ENCODE measurements around the gene TBKBP1. TPM values are rescaled to one million over a fixed set of nuclear protein-coding genes. Genes with fewer than 3 reads are reported as not detected.

TBKBP1 gene
- total and polyA plus RNA-seq, 4 experiments from 2014 or later: 0.49 to 7.4 (median 3.7) TPM

DNA sequence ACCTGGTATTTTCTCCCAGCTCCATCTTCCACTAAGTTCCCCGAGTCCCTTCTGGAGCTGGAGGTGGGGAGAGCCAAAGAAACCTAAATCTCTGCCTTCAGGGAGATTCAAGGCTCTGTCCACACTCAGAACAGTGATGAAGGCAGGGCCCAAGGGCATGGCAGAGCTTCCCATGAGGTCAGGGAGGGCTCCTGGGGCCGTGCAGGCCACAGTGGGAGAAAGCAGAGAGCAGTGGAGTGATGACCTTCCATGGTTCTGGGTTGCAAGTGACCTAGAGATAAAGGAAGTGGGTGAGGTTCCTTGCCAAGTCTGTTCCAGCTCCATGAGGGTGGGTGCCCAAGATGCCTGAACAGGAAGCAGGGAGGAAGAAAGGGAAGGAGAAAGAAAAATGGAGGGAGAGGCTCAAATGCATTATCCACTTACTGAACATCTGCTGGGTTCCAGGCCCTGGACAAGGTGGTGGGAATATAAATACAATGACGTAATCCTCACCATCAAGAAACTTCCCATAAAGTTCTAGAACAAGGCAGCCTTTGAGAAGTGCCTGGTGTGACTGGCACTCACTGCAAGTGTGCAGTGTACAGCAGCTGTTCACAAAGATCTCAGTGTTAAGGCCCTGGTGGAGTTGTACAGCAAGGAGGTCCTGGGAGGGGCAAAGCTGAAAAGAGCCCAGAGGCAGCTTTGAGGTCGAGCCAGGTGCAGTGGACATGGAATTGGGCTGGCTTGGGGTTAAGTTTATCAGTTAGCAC, 13.3 kb downstream of the TBKBP1 start:
- Mint-ChIP-seq H3K36me3 (peaks cover 1 to 5% of the 10 kb centered on the region in 2 donors), H3K27ac (peak overlapping the region in 5 of 7 donors; percentile 47 to 96 (median 92)), H3K4me1 (peaks cover 49 to 69% (median 59%) of the 10 kb centered on the region in 4 donors), H3K27me3 (no peaks in the 10 kb centered on the region), H3K4me3 (peak overlapping the region in 7 of 8 donors; percentile 0 to 90 (median 71)), H3K9me3 (no peaks in the 10 kb centered on the region)
- Histone ChIP-seq H3K27ac (ENCODE audit: low read depth, low read length) (no peak overlapping the region), H3K4me3 (ENCODE audit: low read length in 2 of 2) (no peak overlapping the region), H3K9me3 (ENCODE audit: control insufficient read depth in 1 of 2, low read length in 2 of 2) (no peaks in the 10 kb centered on the region), H3K36me3 (ENCODE audit: insufficient read depth, low read length) (no peaks in the 10 kb centered on the region), H3K4me1 (ENCODE audit: insufficient read depth, low read length) (peaks cover 58% of the 10 kb centered on the region), H3K27me3 (ENCODE audit: insufficient read depth, low read length) (no peaks in the 10 kb centered on the region)
- intact Hi-C loops (cut with micrococcal nuclease): no loop called here
- peak in 1 of 5 donors; percentile 30 for DNase-seq
- POLR2A ChIA-PET (ENCODE audit: partially characterized antibody): interaction anchor here (1.0 to 8.7 kb wide), 9 partner anchors 9 to 188 kb away, joined by 3 to 145 read pairs (median 5); partner anchors contain the start of genes KPNB1, SP2, TBKBP1 and TBX21
- CTCF ChIA-PET (ENCODE audit: partially characterized antibody): interaction anchor here (0.8 to 5.3 kb wide), 10 partner anchors 8 to 95 kb away, joined by 3 to 26 read pairs (median 6); partner anchors contain the start of gene TBX21

DNA sequence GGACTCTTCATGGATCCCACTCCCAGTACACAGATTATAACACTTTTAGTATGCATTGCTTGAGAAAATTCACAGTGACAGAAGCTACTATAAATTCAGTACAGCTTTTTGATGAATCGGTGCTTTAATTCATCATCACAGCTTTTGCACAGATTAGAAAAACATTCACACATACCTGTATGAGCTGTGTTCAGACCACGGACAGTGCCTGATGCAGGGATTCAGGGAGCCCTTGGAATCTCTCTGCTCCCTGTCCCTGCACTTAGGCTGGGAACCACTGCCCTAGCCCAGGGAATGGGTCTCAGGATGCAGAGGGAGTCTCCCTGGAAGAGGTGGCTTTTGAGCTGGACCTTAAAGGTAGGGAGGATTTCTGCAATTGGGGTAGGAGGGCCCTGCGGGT, 13.9 kb downstream of the TBKBP1 start:
- Mint-ChIP-seq H3K36me3 (peaks cover 1 to 5% of the 10 kb centered on the region in 2 donors), H3K4me3 (peak overlapping the region in 1 of 8 donors; percentile 0), H3K9me3 (no peaks in the 10 kb centered on the region), H3K27ac (peak overlapping the region in 1 of 7 donors; percentile 96), H3K27me3 (no peaks in the 10 kb centered on the region), H3K4me1 (peaks cover 46 to 68% (median 57%) of the 10 kb centered on the region in 4 donors)
- Histone ChIP-seq H3K9me3 (ENCODE audit: control insufficient read depth in 1 of 2, low read length in 2 of 2) (no peaks in the 10 kb centered on the region), H3K36me3 (ENCODE audit: insufficient read depth, low read length) (no peaks in the 10 kb centered on the region), H3K27me3 (ENCODE audit: insufficient read depth, low read length) (no peaks in the 10 kb centered on the region), H3K4me1 (ENCODE audit: insufficient read depth, low read length) (peaks cover 52% of the 10 kb centered on the region), H3K27ac (ENCODE audit: low read depth, low read length) (no peak overlapping the region), H3K4me3 (ENCODE audit: low read length in 2 of 2) (no peak overlapping the region)
- intact Hi-C loops (cut with micrococcal nuclease): no loop called here
- CTCF ChIA-PET (ENCODE audit: partially characterized antibody): interaction anchor here (0.8 to 5.3 kb wide), 8 partner anchors 8 to 94 kb away, joined by 3 to 26 read pairs (median 6); partner anchors contain the start of gene TBX21
- DNase-seq: no peak
- POLR2A ChIA-PET (ENCODE audit: partially characterized antibody): interaction anchor here (1.3 to 8.7 kb wide), 5 partner anchors 8 to 26 kb away, joined by 3 to 145 read pairs (median 17); partner anchors contain the start of genes TBKBP1 and TBX21

DNA sequence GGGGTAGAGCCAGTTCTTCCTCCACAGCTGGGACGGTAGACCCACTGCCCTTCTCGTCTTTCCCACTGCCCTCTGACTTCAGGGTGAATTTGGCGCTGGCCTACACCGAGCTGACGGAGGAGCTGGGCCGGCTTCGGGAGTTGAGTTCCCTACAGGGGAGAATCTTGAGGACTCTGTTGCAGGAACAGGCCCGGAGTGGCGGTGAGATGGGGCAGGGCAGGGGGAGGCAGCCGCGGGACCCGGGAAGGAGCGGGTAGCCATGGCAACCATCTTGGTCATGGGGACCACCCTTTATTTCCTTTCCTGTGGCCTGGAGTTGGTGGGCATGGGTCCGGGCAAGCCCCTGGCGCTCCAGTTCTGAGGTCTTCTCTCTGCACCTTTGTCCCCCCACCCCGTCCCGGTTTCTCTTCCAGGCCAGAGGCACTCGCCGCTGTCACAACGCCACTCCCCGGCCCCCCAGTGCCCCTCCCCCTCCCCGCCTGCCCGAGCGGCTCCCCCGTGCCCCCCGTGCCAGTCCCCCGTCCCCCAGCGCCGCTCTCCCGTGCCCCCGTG, 14.4 kb downstream of the TBKBP1 start:
- Mint-ChIP-seq H3K27me3 (no peaks in the 10 kb centered on the region), H3K4me1 (peaks cover 44 to 68% (median 54%) of the 10 kb centered on the region in 4 donors), H3K36me3 (peaks cover 1 to 5% of the 10 kb centered on the region in 2 donors), H3K9me3 (no peaks in the 10 kb centered on the region), H3K27ac (no peak overlapping the region), H3K4me3 (no peak overlapping the region)
- POLR2A ChIA-PET (ENCODE audit: partially characterized antibody): interaction anchor here (1.3 to 8.7 kb wide), 5 partner anchors 8 to 26 kb away, joined by 3 to 145 read pairs (median 17); partner anchors contain the start of genes TBKBP1 and TBX21
- intact Hi-C loops (cut with micrococcal nuclease): no loop called here
- Histone ChIP-seq H3K9me3 (ENCODE audit: control insufficient read depth in 1 of 2, low read length in 2 of 2) (no peaks in the 10 kb centered on the region), H3K27ac (ENCODE audit: low read depth, low read length) (no peak overlapping the region), H3K27me3 (ENCODE audit: insufficient read depth, low read length) (no peaks in the 10 kb centered on the region), H3K4me1 (ENCODE audit: insufficient read depth, low read length) (peaks cover 47% of the 10 kb centered on the region), H3K4me3 (ENCODE audit: low read length in 2 of 2) (no peak overlapping the region), H3K36me3 (ENCODE audit: insufficient read depth, low read length) (no peaks in the 10 kb centered on the region)
- CTCF ChIA-PET (ENCODE audit: partially characterized antibody): interaction anchor here (0.8 to 5.3 kb wide), 8 partner anchors 9 to 93 kb away, joined by 3 to 26 read pairs (median 6); partner anchors contain the start of gene TBX21
- peak in 1 of 5 donors; percentile 33 for DNase-seq

DNA sequence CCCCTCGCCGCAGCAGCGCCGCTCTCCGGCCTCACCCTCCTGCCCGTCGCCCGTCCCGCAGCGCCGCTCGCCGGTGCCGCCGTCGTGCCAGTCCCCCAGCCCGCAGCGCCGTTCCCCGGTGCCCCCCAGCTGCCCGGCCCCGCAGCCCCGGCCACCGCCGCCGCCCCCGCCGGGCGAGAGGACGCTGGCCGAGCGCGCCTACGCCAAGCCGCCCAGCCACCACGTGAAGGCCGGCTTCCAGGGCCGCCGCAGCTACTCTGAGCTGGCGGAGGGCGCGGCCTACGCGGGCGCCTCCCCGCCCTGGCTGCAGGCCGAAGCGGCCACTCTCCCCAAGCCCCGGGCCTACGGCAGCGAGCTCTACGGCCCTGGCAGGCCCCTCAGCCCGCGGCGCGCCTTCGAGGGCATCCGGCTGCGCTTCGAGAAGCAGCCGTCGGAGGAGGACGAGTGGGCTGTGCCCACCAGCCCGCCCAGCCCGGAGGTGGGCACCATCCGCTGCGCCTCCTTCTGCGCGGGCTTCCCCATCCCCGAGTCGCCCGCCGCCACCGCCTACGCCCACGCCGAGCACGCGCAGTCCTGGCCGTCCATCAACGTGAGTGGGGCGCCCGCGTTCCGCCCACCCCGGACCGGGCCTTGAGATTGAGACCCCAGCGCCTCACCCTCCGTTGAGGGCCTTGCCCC, 15.0 kb downstream of the TBKBP1 start:
- CTCF ChIA-PET (ENCODE audit: partially characterized antibody): no interaction called here
- intact Hi-C loops (cut with micrococcal nuclease): no loop called here
- peaks cover 1 to 5% of the 10 kb centered on the region in 2 donors for H3K36me3 Mint-ChIP-seq
- H3K27me3 Mint-ChIP-seq: no peaks in the 10 kb centered on the region
- H3K27ac ChIP-seq (ENCODE audit: low read depth, low read length): no peak overlapping the region
- POLR2A ChIA-PET (ENCODE audit: partially characterized antibody): interaction anchor here (0.6 to 5.4 kb wide), 3 partner anchors 10 to 25 kb away, joined by 5 to 44 read pairs (median 17); partner anchors contain the start of gene TBKBP1
- H3K9me3 Mint-ChIP-seq: no peaks in the 10 kb centered on the region
- H3K27ac Mint-ChIP-seq: no peak overlapping the region
- DNase-seq: peak in 1 of 5 donors; percentile 23
- H3K4me3 Mint-ChIP-seq: no peak overlapping the region
- H3K27me3 ChIP-seq (ENCODE audit: insufficient read depth, low read length): no peaks in the 10 kb centered on the region
- H3K9me3 ChIP-seq (ENCODE audit: control insufficient read depth in 1 of 2, low read length in 2 of 2): no peaks in the 10 kb centered on the region
- H3K4me3 ChIP-seq (ENCODE audit: low read length in 2 of 2): no peak overlapping the region
- H3K4me1 ChIP-seq (ENCODE audit: insufficient read depth, low read length): peaks cover 45% of the 10 kb centered on the region
- H3K36me3 ChIP-seq (ENCODE audit: insufficient read depth, low read length): no peaks in the 10 kb centered on the region
- peaks cover 39 to 68% (median 53%) of the 10 kb centered on the region in 4 donors for H3K4me1 Mint-ChIP-seq

DNA sequence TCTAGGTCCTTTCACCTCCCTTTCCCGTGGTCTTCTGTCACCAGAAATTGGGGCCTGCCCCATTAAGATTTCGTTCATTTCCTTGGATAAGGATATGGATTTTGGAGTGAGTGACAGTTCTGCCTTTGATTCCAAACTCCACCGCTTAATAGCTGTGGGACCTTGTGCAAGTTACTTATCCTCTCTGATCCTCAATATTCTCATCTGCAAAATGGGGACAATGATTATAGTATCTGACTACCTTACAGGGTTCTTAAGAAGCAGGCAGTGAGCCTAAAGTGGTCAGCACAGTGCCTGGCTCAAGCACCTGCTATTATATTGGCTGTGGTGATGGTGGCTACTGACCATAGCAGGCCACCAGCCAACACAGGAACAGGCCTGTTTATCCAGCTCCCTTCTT, 15.6 kb downstream of the TBKBP1 start:
- ChIA-PET CTCF (ENCODE audit: partially characterized antibody) (interaction anchor here (0.6 to 2.4 kb wide), 2 partner anchors 10 to 375 kb away, joined by 3 to 13 read pairs; no protein-coding TSS in a partner anchor), POLR2A (ENCODE audit: partially characterized antibody) (interaction anchor here (0.6 kb wide), 1 partner anchor 24 kb away, joined by 5 read pairs; no protein-coding TSS in a partner anchor)
- Mint-ChIP-seq H3K4me3 (no peak overlapping the region), H3K27me3 (no peaks in the 10 kb centered on the region), H3K9me3 (no peaks in the 10 kb centered on the region), H3K4me1 (peaks cover 40 to 68% (median 53%) of the 10 kb centered on the region in 4 donors), H3K27ac (no peak overlapping the region), H3K36me3 (peaks cover 1 to 5% of the 10 kb centered on the region in 2 donors)
- H3K9me3 ChIP-seq (ENCODE audit: control insufficient read depth in 1 of 2, low read length in 2 of 2): no peaks in the 10 kb centered on the region
- H3K27me3 ChIP-seq (ENCODE audit: insufficient read depth, low read length): no peaks in the 10 kb centered on the region
- no peaks in the 10 kb centered on the region for H3K36me3 ChIP-seq (ENCODE audit: insufficient read depth, low read length)
- H3K4me3 ChIP-seq (ENCODE audit: low read length in 2 of 2): no peak overlapping the region
- no peak for DNase-seq
- H3K27ac ChIP-seq (ENCODE audit: low read depth, low read length): no peak overlapping the region
- intact Hi-C loops (cut with micrococcal nuclease): no loop called here
- H3K4me1 ChIP-seq (ENCODE audit: insufficient read depth, low read length): peaks cover 45% of the 10 kb centered on the region

DNA sequence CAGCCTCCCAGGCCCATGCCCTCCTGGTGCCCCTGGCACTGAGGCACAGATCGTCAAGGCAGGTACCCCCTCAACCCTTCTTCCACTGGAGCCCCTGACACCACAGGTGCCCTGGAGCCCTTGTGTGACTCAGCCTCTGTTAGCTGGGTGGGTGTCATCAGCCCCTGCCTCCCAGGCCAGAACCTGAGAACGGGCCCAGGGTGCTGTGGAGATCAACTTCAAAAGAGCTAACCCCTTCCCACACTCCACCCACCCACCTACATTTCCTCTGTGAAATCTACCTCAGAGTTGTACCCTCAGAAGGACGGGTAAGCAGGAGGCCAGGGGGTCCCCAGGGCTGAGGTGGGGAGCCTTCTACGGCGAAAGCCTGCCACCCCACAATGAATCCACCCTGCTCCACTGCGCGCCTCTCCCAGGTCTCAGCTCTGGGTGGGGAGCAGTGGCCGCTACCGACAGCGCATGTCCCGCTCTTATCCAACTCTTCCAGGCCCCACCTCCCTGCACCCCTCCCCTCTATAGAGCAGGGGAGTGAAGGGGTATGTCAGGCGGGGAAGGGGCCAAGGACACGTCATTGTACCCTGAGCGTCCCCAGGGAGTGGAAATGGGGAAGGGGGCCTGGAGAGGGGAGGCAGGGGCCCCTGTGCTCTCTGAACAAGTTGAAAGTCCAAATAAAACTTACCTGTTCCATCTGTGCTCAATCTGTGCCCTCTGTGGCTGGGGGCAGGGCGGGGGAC, 17.6 kb downstream of the TBKBP1 start:
- H3K9me3 Mint-ChIP-seq: no peaks in the 10 kb centered on the region
- peak in 1 of 5 donors; percentile 20 for DNase-seq
- H3K4me1 ChIP-seq (ENCODE audit: insufficient read depth, low read length): peaks cover 36% of the 10 kb centered on the region
- no peaks in the 10 kb centered on the region for H3K9me3 ChIP-seq (ENCODE audit: control insufficient read depth in 1 of 2, low read length in 2 of 2)
- ChIA-PET CTCF (ENCODE audit: partially characterized antibody) (interaction anchor here (2.4 kb wide), 1 partner anchor 12 kb away, joined by 13 read pairs; no protein-coding TSS in a partner anchor), POLR2A (ENCODE audit: partially characterized antibody) (no interaction called here)
- no peak overlapping the region for H3K4me3 Mint-ChIP-seq
- H3K27me3 Mint-ChIP-seq: no peaks in the 10 kb centered on the region
- H3K4me3 ChIP-seq (ENCODE audit: low read length in 2 of 2): no peak overlapping the region
- H3K4me1 Mint-ChIP-seq: peaks cover 26 to 67% (median 50%) of the 10 kb centered on the region in 4 donors
- peaks cover 1 to 5% of the 10 kb centered on the region in 2 donors for H3K36me3 Mint-ChIP-seq
- H3K27me3 ChIP-seq (ENCODE audit: insufficient read depth, low read length): no peaks in the 10 kb centered on the region
- intact Hi-C loops (cut with micrococcal nuclease): no loop called here
- peak overlapping the region in 1 of 7 donors; percentile 57 for H3K27ac Mint-ChIP-seq
- H3K36me3 ChIP-seq (ENCODE audit: insufficient read depth, low read length): no peaks in the 10 kb centered on the region
- H3K27ac ChIP-seq (ENCODE audit: low read depth, low read length): no peak overlapping the region
